HCT116 (cell line): Measurements from ENCODE around the gene TBC1D2. TPM values are rescaled to one million over a fixed set of nuclear protein-coding genes. Genes with fewer than 3 reads are reported as not detected.

ENCODE experiments used
- ATAC-seq: fragments of 200-7000 bp; cut with Tn5 transposase; 2 replicates; pipeline ENCODE4 v1.9.1; 2020; ENCODE audit warnings: mild to moderate bottlenecking, moderate library complexity
- BruUV-seq: library from RNA; stranded (reverse); fragments of 400-500 nt; replicated peaks from 2 replicates; lab custom pipeline; 2021; lab: Mats Ljungman, UMichigan
- CTCF ChIA-PET: fragments of 300-600 bp; sonication (Branson Sonifier 250); formaldehyde crosslinking; loops from one replicate; lab custom pipeline; 2021; ENCODE audit warnings: antibody characterized with exemption; lab: Charles Lee
- POLR2A ChIA-PET: fragments of 300-600, 350-600 bp; sonication (Branson Sonifier 250); formaldehyde crosslinking; loops from one replicate; lab custom pipeline; 2021; ENCODE audit warnings: antibody characterized with exemption; lab: Charles Lee
- RAD21 ChIA-PET, 2 experiments: fragments of 300-600 bp; sonication (Branson Sonifier 250); formaldehyde crosslinking; loops; one replicate each; lab custom pipeline; 2023; ENCODE audit warnings: low total read pairs in 2 of 2; ENCODE audit not compliant: uncharacterized antibody in 2 of 2, unreplicated experiment in 2 of 2, low non-redundant PET in 1 of 2; lab: Charles Lee
- DNase-seq: peaks from one replicate; pipeline ENCODE4 v3.0.0-alpha.2; 2010; ENCODE audit warnings: low read depth, low spot score
- H2AFZ ChIP-seq: fragments of 200-600 bp; shearing (Covaris generic), sonication (generic); 2 replicates; pipeline ENCODE4 v1.6.1; 2017; ENCODE audit warnings: low read depth, mixed run types, mixed read lengths, antibody characterized with exemption, low read length; ENCODE audit not compliant: poor library complexity, severe bottlenecking
- H3K27ac ChIP-seq: 2 replicates; pipeline ENCODE4 v1.5.1; 2012; ENCODE audit warnings: low read depth, low read length
- H3K27me3 ChIP-seq: fragments of 200-600 bp; sonication (generic); 2 replicates; pipeline ENCODE4 v1.6.1; 2016; ENCODE audit warnings: mixed run types, low read length, mixed read lengths; ENCODE audit not compliant: insufficient read depth
- H3K36me3 ChIP-seq, 2 experiments: fragments of 200-500 bp in 1 of 2; fragments of 200-600 bp in 1 of 2; sonication (Bioruptor generic) in 1 of 2; sonication (generic) in 1 of 2; 2 replicates each; pipeline versions ENCODE4 v1.5.1 to v1.6.1; 2014 to 2016; ENCODE audit warnings: low read length in 2 of 2, inconsistent platforms in 1 of 2, mixed read lengths in 1 of 2, mixed run types in 1 of 2; ENCODE audit not compliant: insufficient read depth in 2 of 2, control insufficient read depth in 1 of 2
- H3K4me1 ChIP-seq, 2 experiments: fragments of 200-600 bp in 1 of 2; sonication (generic) in 1 of 2; 2 replicates each; pipeline versions ENCODE4 v1.5.1 to v1.6.1; 2012 to 2017; ENCODE audit warnings: low read length in 2 of 2, inconsistent platforms in 1 of 2, mild to moderate bottlenecking in 1 of 2, mixed read lengths in 1 of 2, mixed run types in 1 of 2, moderate library complexity in 1 of 2; ENCODE audit not compliant: insufficient read depth in 2 of 2, control insufficient read depth in 1 of 2
- H3K4me2 ChIP-seq: fragments of 200-600 bp; sonication (generic); 2 replicates; pipeline ENCODE4 v1.6.1; 2017; ENCODE audit warnings: mixed run types, low read length, mixed read lengths
- H3K4me3 ChIP-seq, 2 experiments: fragments of 200-600 bp in 1 of 2; sonication (generic) in 1 of 2; replicated peaks in 1 of 2; 2 replicates each; pipeline ENCODE4 v1.5.1; 2011 to 2016; ENCODE audit warnings: low read length in 2 of 2, control low read depth in 1 of 2, low read depth in 1 of 2, mild to moderate bottlenecking in 1 of 2, mixed read lengths in 1 of 2, mixed run types in 1 of 2
- H3K79me2 ChIP-seq: fragments of 200-600 bp; sonication (generic); 2 replicates; pipeline ENCODE4 v1.6.1; 2017; ENCODE audit warnings: mild to moderate bottlenecking, mixed run types, low read length, moderate library complexity, mixed read lengths; ENCODE audit not compliant: insufficient read depth
- H3K9ac ChIP-seq: fragments of 200-600 bp; sonication (generic); 2 replicates; pipeline ENCODE4 v1.6.1; 2016; ENCODE audit warnings: low read length, mixed read lengths
- H3K9me2 ChIP-seq: fragments of 200-600 bp; sonication (generic), shearing (Covaris generic); 2 replicates; pipeline ENCODE4 v1.6.1; 2017; ENCODE audit warnings: mixed run types, mild to moderate bottlenecking, moderate library complexity; ENCODE audit not compliant: insufficient read depth
- H3K9me3 ChIP-seq, 2 experiments: fragments of 200-500 bp in 1 of 2; fragments of 200-600 bp in 1 of 2; sonication (Bioruptor generic) in 1 of 2; sonication (generic) in 1 of 2; 2 replicates each; pipeline ENCODE4 v1.6.1; 2014 to 2017; ENCODE audit warnings: low read length in 2 of 2, mixed read lengths in 2 of 2, inconsistent platforms in 1 of 2, low read depth in 1 of 2, mild to moderate bottlenecking in 1 of 2, mixed run types in 1 of 2, moderate library complexity in 1 of 2; ENCODE audit not compliant: control insufficient read depth in 1 of 2, insufficient read depth in 1 of 2
- H4K20me1 ChIP-seq: fragments of 200-600 bp; sonication (generic), shearing (Covaris generic); 2 replicates; pipeline ENCODE4 v1.6.1; 2017; ENCODE audit warnings: mixed run types, mild to moderate bottlenecking, moderate library complexity; ENCODE audit not compliant: insufficient read depth
- CBX3 ChIP-seq: IDR thresholded peaks from 2 replicates; pipeline ENCODE4 v1.6.1; 2012; ENCODE audit warnings: low read depth
- CEBPB ChIP-seq: IDR thresholded peaks from 2 replicates; pipeline ENCODE4 v1.6.1; 2012; ENCODE audit warnings: low read depth
- EGR1 ChIP-seq: IDR thresholded peaks from 2 replicates; pipeline ENCODE4 v1.6.1; 2012; ENCODE audit warnings: low read depth
- ELF1 ChIP-seq: IDR thresholded peaks from 2 replicates; pipeline ENCODE4 v1.6.1; 2012; ENCODE audit warnings: low read depth, borderline replicate concordance
- EZH2 ChIP-seq: fragments of 200-600 bp; sonication (generic); IDR thresholded peaks from 2 replicates; pipeline ENCODE4 v1.6.1; 2017; ENCODE audit warnings: antibody characterized with exemption, mixed run types
- FOSL1 ChIP-seq: IDR thresholded peaks from 2 replicates; pipeline ENCODE4 v1.6.1; 2012; ENCODE audit warnings: low read depth
- JUND ChIP-seq: IDR thresholded peaks from 2 replicates; pipeline ENCODE4 v1.6.1; 2012
- POLR2A ChIP-seq: IDR thresholded peaks from 2 replicates; pipeline ENCODE4 v1.7.0; 2011; ENCODE audit warnings: borderline replicate concordance; ENCODE audit not compliant: insufficient read depth, insufficient read length; ENCODE audit errors: extremely low read depth
- RAD21 ChIP-seq: IDR thresholded peaks from 2 replicates; pipeline ENCODE4 v1.6.1; 2012; ENCODE audit warnings: low read depth, mild to moderate bottlenecking
- SP1 ChIP-seq: IDR thresholded peaks from 2 replicates; pipeline ENCODE4 v1.6.1; 2012; ENCODE audit warnings: low read depth
- SRF ChIP-seq: IDR thresholded peaks from 2 replicates; pipeline ENCODE4 v1.6.1; 2012; ENCODE audit warnings: low read depth
- ZFX ChIP-seq: fragments of 450-650 bp; IDR thresholded peaks from 2 replicates; pipeline ENCODE4 v1.6.1; 2017
- ZNF274 ChIP-seq: fragments of 200-500 bp; sonication (Bioruptor generic); IDR thresholded peaks from 2 replicates; pipeline ENCODE4 v1.6.1; 2014; ENCODE audit warnings: mild to moderate bottlenecking, low read depth, low read length, inconsistent platforms
- intact Hi-C: fragments of 100-400 bp; cut with micrococcal nuclease; formaldehyde crosslinking; loops from 2 replicates; pipeline ENCODE4 v1.10.0; 2022
- total RNA-seq: library from RNA; stranded (reverse); gene quantifications from one replicate; pipeline ENCODE4 v1.2.1, GENCODE V29; 2021; ENCODE audit not compliant: unreplicated experiment
- TF ChIP-seq, protein P1 (sequence below): IDR thresholded peaks from 2 replicates; pipeline ENCODE4 v1.6.1; 2012; ENCODE audit warnings: low read depth
- TF ChIP-seq, protein P2 (sequence below): IDR thresholded peaks from 2 replicates; pipeline ENCODE4 v1.6.1; 2012
- TF ChIP-seq, protein P3 (sequence below): IDR thresholded peaks from 2 replicates; pipeline ENCODE4 v1.6.1; 2011; ENCODE audit warnings: mild to moderate bottlenecking, low read length, moderate library complexity; ENCODE audit not compliant: insufficient replicate concordance; ENCODE audit errors: extremely low read depth

The TBC1D2 gene
- total RNA-seq, 1 experiment from 2014 or later: 9.8 TPM

DNA sequence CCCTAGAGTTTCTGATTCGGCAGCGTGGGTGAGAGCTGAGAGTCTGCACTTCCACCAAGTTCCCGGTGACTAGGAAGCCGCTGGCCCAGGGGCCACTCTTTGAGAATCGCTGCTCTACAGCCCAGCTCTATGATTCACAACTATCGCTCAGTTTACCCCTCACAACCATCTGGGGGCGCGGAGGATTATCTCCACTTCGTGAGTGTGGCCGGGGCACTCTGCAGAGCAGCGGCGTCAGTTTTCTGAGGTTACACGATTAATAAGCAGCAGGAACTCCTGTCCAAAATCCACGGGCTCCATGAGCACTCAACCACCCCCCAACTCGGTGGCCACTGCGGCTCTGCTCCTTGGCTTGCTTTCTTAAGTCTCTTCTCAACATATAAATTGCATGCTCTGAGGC, 82.3 kb downstream of the TBC1D2 start (continued):
- TF ChIP-seq, protein P1, sequence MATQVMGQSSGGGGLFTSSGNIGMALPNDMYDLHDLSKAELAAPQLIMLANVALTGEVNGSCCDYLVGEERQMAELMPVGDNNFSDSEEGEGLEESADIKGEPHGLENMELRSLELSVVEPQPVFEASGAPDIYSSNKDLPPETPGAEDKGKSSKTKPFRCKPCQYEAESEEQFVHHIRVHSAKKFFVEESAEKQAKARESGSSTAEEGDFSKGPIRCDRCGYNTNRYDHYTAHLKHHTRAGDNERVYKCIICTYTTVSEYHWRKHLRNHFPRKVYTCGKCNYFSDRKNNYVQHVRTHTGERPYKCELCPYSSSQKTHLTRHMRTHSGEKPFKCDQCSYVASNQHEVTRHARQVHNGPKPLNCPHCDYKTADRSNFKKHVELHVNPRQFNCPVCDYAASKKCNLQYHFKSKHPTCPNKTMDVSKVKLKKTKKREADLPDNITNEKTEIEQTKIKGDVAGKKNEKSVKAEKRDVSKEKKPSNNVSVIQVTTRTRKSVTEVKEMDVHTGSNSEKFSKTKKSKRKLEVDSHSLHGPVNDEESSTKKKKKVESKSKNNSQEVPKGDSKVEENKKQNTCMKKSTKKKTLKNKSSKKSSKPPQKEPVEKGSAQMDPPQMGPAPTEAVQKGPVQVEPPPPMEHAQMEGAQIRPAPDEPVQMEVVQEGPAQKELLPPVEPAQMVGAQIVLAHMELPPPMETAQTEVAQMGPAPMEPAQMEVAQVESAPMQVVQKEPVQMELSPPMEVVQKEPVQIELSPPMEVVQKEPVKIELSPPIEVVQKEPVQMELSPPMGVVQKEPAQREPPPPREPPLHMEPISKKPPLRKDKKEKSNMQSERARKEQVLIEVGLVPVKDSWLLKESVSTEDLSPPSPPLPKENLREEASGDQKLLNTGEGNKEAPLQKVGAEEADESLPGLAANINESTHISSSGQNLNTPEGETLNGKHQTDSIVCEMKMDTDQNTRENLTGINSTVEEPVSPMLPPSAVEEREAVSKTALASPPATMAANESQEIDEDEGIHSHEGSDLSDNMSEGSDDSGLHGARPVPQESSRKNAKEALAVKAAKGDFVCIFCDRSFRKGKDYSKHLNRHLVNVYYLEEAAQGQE: no peak
- TF ChIP-seq, protein P2, sequence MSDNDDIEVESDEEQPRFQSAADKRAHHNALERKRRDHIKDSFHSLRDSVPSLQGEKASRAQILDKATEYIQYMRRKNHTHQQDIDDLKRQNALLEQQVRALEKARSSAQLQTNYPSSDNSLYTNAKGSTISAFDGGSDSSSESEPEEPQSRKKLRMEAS: no peak
- TF ChIP-seq ZFX: no peak
- TF ChIP-seq, protein P3, sequence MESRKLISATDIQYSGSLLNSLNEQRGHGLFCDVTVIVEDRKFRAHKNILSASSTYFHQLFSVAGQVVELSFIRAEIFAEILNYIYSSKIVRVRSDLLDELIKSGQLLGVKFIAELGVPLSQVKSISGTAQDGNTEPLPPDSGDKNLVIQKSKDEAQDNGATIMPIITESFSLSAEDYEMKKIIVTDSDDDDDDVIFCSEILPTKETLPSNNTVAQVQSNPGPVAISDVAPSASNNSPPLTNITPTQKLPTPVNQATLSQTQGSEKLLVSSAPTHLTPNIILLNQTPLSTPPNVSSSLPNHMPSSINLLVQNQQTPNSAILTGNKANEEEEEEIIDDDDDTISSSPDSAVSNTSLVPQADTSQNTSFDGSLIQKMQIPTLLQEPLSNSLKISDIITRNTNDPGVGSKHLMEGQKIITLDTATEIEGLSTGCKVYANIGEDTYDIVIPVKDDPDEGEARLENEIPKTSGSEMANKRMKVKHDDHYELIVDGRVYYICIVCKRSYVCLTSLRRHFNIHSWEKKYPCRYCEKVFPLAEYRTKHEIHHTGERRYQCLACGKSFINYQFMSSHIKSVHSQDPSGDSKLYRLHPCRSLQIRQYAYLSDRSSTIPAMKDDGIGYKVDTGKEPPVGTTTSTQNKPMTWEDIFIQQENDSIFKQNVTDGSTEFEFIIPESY: no peak
- TF ChIP-seq JUND: no peak
- no peak for TF ChIP-seq EGR1
- no peak for TF ChIP-seq ZNF274
- TF ChIP-seq CBX3: no peak

DNA sequence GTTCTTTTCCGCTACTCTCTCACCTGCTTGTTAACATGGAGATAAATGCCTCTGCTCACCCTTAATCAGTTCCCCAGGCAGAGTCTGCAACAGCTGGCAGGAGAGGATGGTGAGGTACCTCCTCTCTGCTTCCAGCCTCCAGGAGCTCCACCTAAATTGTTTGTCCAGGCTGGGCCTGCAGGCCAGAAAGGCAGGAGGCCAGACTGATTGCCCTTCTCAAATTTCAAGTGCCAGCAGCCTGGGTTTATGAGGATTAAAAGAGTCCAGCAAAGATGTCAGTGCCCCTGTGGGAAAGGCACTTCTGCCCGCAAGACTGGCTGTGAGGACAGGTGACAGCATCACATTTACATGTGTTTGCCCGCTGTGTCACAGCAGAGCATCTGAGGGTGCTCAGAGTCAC, 82.8 kb downstream of the TBC1D2 start:
- no peak overlapping the region for H2AFZ ChIP-seq
- no peaks in the 10 kb centered on the region for H3K36me3 ChIP-seq
- no TSS peak for BruUV-seq
- no peak for DNase-seq
- H3K4me2 ChIP-seq: peak overlapping the region; percentile 39
- ChIA-PET POLR2A (no interaction called here), CTCF (no interaction called here), RAD21 (no interaction called here)
- H3K9me3 ChIP-seq: no peaks in the 10 kb centered on the region
- no peaks in the 10 kb centered on the region for H4K20me1 ChIP-seq
- no peaks in the 10 kb centered on the region for H3K79me2 ChIP-seq
- no peaks in the 10 kb centered on the region for H3K27me3 ChIP-seq
- no peak overlapping the region for H3K9ac ChIP-seq
- H3K27ac ChIP-seq: no peak overlapping the region
- no peaks in the 10 kb centered on the region for H3K9me2 ChIP-seq
- ATAC-seq: peak; percentile 56; the same call in 1 of the 2 replicates
- no peak overlapping the region for H3K4me3 ChIP-seq
- intact Hi-C loops: no loop called here
- peaks cover 11 to 23% of the 10 kb centered on the region in 2 experiments for H3K4me1 ChIP-seq
- TF ChIP-seq SRF (no peak), ELF1 (no peak), EZH2 (no peak), CBX3 (no peak), CEBPB (no peak), ZFX (no peak), RAD21 (no peak), SP1 (no peak), POLR2A (no peak), FOSL1 (no peak)
- TF ChIP-seq, protein P2: no peak
- TF ChIP-seq, protein P3: no peak
